Type B pancreatic cell (in vitro differentiated cells): Measurements from ENCODE around the gene CPHXL2. TPM values are rescaled to one million over a fixed set of nuclear protein-coding genes. Genes with fewer than 3 reads are reported as not detected.

Source experiments
- DNase-seq: peaks from one replicate; pipeline ENCODE4 v3.0.0; 2021; ENCODE audit warnings: mixed read lengths; ENCODE audit not compliant: unreplicated experiment; ENCODE audit errors: extremely low spot score
- H3K27ac Mint-ChIP-seq: 2 replicates; pipeline ENCODE4 v1.8.0; 2021; ENCODE audit warnings: mild to moderate bottlenecking, mixed read lengths
- H3K27me3 Mint-ChIP-seq: 2 replicates; pipeline ENCODE4 v1.8.0; 2021; ENCODE audit warnings: mixed read lengths
- H3K36me3 Mint-ChIP-seq: 2 replicates; pipeline ENCODE4 v1.8.0; 2021; ENCODE audit warnings: mixed read lengths
- H3K4me1 Mint-ChIP-seq: one replicate; pipeline ENCODE4 v1.8.0; 2021; ENCODE audit warnings: mixed read lengths; ENCODE audit not compliant: unreplicated experiment
- H3K4me3 Mint-ChIP-seq: 2 replicates; pipeline ENCODE4 v1.8.0; 2021; ENCODE audit warnings: mild to moderate bottlenecking, mixed read lengths
- H3K9me3 Mint-ChIP-seq: 2 replicates; pipeline ENCODE4 v1.8.0; 2021; ENCODE audit warnings: mixed read lengths
- CTCF ChIP-seq: fragments of 200-600 bp; sonication (generic); conservative IDR thresholded peaks from 2 replicates; pipeline ENCODE4 v1.5.0; 2021; ENCODE audit warnings: antibody characterized with exemption, mild to moderate bottlenecking
- total RNA-seq: library from RNA; stranded (reverse); gene quantifications from 2 replicates; pipeline ENCODE4 v1.2.1, GENCODE V29; 2021; ENCODE audit warnings: low replicate concordance

CPHXL2 gene
- total RNA-seq, 1 donor from 2014 or later, result not detected

GRCh38 chr16:75648265-75649076 lies 28.3 kb downstream of the CPHXL2 start:
- Mint-ChIP-seq H3K9me3 (no peaks in the 10 kb centered on the region), H3K27ac (peak overlapping the region; percentile 96), H3K4me1 (peaks cover 34% of the 10 kb centered on the region), H3K27me3 (no peaks in the 10 kb centered on the region), H3K4me3 (peak overlapping the region; percentile 97), H3K36me3 (peaks cover 21% of the 10 kb centered on the region)
- TF ChIP-seq CTCF, result no peak
- DNase-seq, result peak; percentile 83

- DNase-seq, result peak; percentile 90
- H3K27me3 Mint-ChIP-seq, result no peaks in the 10 kb centered on the region
- H3K27ac Mint-ChIP-seq, result peak within 1 kb of the TSS; percentile 97
- peaks cover 22% of the 10 kb centered on the region for H3K36me3 Mint-ChIP-seq
- H3K4me3 Mint-ChIP-seq, result peak within 1 kb of the TSS; percentile 97
- H3K9me3 Mint-ChIP-seq, result no peaks in the 10 kb centered on the region
- TF ChIP-seq CTCF, result no peak
- H3K4me1 Mint-ChIP-seq, result peaks cover 31% of the 10 kb centered on the region
Observed at GRCh38 chr16:75647492-75648264, 29.1 kb downstream of the CPHXL2 start, which contains the start of the genes KARS1 and TERF2IP. Gene KARS1, minus strand, starts transcription at chr16:75647665. Its CDS starts 26 bp downstream, at chr16:75647639. Gene TERF2IP, plus strand, starts transcription at chr16:75647773. Its CDS starts 110 bp downstream, at chr16:75647883.

GRCh38 chr16:75647112-75647491 lies 29.7 kb downstream of the CPHXL2 start:
- no peak for TF ChIP-seq CTCF
- Mint-ChIP-seq H3K36me3 (peaks cover 22% of the 10 kb centered on the region), H3K9me3 (no peaks in the 10 kb centered on the region), H3K27me3 (no peaks in the 10 kb centered on the region), H3K27ac (peak overlapping the region; percentile 97), H3K4me3 (peak overlapping the region; percentile 97), H3K4me1 (peaks cover 31% of the 10 kb centered on the region)
- no peak for DNase-seq

- Mint-ChIP-seq H3K4me3 (peak overlapping the region; percentile 81), H3K4me1 (peaks cover 12% of the 10 kb centered on the region), H3K36me3 (peaks cover 26% of the 10 kb centered on the region), H3K9me3 (no peaks in the 10 kb centered on the region), H3K27me3 (no peaks in the 10 kb centered on the region), H3K27ac (peak overlapping the region; percentile 63)
- no peak for TF ChIP-seq CTCF
- no peak for DNase-seq
Observed at GRCh38 chr16:75644240-75645012, 32.4 kb downstream of the CPHXL2 start.

GRCh38 chr16:75640598-75640997 lies 36.2 kb downstream of the CPHXL2 start:
- Mint-ChIP-seq H3K27ac (no peak overlapping the region), H3K4me3 (no peak overlapping the region), H3K36me3 (peaks cover 35% of the 10 kb centered on the region), H3K27me3 (no peaks in the 10 kb centered on the region), H3K4me1 (peaks cover 11% of the 10 kb centered on the region), H3K9me3 (no peaks in the 10 kb centered on the region)
- DNase-seq, result no peak
- TF ChIP-seq CTCF, result no peak
